ENCODE measurements around the gene ANO2.

DNA sequence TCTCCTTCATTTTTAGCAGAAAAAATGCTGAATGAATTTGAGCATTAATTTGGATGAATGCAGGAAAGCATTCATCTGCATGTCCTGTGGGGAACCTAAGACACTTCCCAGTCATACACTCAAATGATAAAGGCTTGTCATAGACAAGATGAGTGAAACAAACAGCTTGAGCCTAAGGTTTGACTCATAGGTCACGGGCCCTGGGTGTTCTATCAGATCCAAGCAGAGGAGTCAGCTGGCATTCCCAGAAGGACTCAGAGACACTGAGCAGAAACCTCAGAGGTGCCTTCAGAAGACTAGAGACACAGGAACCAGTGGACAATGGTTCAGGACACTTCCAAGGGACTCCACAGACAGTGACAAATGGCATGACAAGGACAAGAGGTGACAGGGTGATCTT lies 329.3 kb downstream of the ANO2 start:
- no peak for TF ChIP-seq POLR2A (IDR thresholded peaks at IDR 0.05; ENCODE audit: extremely low read depth, insufficient read length)
- TF ChIP-seq CTCF (IDR thresholded peaks at IDR 0.05; ENCODE audit: low read depth, low read length) = no peak
- TF ChIP-seq MYC (IDR thresholded peaks at IDR 0.05; ENCODE audit: low read depth, low read length) = no peak
- TF ChIP-seq, protein P1, sequence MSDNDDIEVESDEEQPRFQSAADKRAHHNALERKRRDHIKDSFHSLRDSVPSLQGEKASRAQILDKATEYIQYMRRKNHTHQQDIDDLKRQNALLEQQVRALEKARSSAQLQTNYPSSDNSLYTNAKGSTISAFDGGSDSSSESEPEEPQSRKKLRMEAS (IDR thresholded peaks at IDR 0.05; ENCODE audit: low read depth, low read length) = no peak

Data from NB4 (cell line).